ENCODE results near the gene STAT1.

DNA sequence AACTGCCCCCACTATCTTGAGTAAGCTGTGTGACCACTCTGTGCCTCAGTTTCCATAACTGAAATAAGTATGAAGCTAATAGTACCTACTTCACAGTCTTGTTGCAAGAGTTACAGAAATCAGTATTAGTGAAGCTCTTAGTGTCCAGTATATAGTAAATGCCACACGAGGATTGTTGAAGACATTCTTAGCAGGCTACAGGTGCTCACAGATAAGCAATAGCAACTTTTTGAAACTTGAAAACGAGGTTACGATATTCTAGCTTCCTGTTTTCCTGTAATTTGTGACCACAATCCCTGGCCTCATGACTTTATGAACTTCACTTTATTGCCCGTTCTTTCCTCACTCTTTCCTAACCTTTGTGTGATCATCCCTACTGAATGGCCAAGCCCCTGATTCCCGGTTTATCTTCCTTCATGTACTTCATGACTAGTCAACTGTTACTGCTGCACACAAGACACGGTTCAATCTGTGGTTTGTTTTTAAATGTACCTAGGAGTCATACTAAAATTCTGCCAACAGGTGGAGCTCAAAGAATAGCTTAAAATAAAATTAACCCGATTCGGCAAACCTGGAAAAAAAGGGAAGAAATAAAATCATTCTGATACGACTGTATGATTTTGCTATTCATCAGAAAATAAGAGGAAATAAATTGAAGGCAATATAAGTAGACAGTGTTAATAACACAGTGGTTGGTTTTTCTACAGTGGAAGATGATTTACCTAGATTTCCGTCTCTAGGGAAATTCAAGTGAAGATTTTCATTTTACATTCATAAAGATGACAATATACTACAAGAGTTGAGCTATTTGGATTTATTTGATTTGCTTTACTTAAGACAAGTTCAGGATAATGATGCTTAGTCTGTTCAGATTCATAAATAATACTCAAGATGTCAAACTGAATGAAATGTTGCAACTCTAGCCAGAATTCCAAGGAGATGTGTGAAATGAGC is 38.1 kb upstream of the STAT1 start:
- TF ChIP-seq, protein P1, sequence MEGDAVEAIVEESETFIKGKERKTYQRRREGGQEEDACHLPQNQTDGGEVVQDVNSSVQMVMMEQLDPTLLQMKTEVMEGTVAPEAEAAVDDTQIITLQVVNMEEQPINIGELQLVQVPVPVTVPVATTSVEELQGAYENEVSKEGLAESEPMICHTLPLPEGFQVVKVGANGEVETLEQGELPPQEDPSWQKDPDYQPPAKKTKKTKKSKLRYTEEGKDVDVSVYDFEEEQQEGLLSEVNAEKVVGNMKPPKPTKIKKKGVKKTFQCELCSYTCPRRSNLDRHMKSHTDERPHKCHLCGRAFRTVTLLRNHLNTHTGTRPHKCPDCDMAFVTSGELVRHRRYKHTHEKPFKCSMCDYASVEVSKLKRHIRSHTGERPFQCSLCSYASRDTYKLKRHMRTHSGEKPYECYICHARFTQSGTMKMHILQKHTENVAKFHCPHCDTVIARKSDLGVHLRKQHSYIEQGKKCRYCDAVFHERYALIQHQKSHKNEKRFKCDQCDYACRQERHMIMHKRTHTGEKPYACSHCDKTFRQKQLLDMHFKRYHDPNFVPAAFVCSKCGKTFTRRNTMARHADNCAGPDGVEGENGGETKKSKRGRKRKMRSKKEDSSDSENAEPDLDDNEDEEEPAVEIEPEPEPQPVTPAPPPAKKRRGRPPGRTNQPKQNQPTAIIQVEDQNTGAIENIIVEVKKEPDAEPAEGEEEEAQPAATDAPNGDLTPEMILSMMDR (IDR thresholded peaks at IDR 0.05), result peak; percentile 67
- TF ChIP-seq SIN3A (IDR thresholded peaks at IDR 0.05; ENCODE audit: borderline replicate concordance, insufficient read depth, low read depth, low read length) (no peak), POLR2AphosphoS5 (IDR thresholded peaks at IDR 0.05; ENCODE audit: low read depth, low read length) (no peak)
- TF ChIP-seq, protein P2, sequence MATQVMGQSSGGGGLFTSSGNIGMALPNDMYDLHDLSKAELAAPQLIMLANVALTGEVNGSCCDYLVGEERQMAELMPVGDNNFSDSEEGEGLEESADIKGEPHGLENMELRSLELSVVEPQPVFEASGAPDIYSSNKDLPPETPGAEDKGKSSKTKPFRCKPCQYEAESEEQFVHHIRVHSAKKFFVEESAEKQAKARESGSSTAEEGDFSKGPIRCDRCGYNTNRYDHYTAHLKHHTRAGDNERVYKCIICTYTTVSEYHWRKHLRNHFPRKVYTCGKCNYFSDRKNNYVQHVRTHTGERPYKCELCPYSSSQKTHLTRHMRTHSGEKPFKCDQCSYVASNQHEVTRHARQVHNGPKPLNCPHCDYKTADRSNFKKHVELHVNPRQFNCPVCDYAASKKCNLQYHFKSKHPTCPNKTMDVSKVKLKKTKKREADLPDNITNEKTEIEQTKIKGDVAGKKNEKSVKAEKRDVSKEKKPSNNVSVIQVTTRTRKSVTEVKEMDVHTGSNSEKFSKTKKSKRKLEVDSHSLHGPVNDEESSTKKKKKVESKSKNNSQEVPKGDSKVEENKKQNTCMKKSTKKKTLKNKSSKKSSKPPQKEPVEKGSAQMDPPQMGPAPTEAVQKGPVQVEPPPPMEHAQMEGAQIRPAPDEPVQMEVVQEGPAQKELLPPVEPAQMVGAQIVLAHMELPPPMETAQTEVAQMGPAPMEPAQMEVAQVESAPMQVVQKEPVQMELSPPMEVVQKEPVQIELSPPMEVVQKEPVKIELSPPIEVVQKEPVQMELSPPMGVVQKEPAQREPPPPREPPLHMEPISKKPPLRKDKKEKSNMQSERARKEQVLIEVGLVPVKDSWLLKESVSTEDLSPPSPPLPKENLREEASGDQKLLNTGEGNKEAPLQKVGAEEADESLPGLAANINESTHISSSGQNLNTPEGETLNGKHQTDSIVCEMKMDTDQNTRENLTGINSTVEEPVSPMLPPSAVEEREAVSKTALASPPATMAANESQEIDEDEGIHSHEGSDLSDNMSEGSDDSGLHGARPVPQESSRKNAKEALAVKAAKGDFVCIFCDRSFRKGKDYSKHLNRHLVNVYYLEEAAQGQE (IDR thresholded peaks at IDR 0.05; ENCODE audit: insufficient read depth in 1 of 2, low read depth in 2 of 2, low read length in 1 of 2), result no peak
